ENCODE measurements around the gene PITPNB.

DNA sequence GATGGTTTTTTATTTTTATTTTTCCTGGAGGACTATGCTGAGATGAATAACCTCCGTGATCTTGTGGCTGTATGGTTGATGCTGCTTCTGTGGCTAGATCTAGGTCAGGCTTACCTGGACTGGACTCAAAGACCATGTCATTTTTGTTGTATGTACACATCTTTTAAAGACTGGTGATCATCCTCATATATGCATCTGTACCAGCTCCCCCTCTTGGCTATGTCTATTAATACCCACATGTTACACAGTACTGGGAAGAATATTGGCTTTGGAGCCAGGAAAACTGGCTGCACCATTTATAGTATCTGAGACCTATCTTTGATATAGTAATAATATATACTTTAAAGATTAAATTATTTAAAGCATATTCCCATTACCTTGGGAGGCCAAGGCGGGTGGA is 18.4 kb upstream of the PITPNB start:
- TF ChIP-seq EZH2 (IDR thresholded peaks at IDR 0.05), result no peak
- TF ChIP-seq POLR2AphosphoS5 (IDR thresholded peaks at IDR 0.05; ENCODE audit: borderline replicate concordance, low read depth, low read length), result no peak

Data from SK-N-MC (cell line).